GM18867 (cell line): Measurements from ENCODE around the gene RIT2.
A peak's percentile ranks its signal among the peaks of the same experiment; 100 is the strongest.

ENCODE experiments used
- ATAC-seq: cut with Tn5 transposase; IDR thresholded peaks from one replicate; pipeline ENCODE4 v1.9.1; 2021; ENCODE audit warnings: mild to moderate bottlenecking, moderate library complexity; ENCODE audit not compliant: unreplicated experiment

Gene RIT2

GRCh38 chr18:42937436-42937835 lies 178.0 kb downstream of the RIT2 start:
- ATAC-seq: no peak

GRCh38 chr18:42936289-42936688 lies 179.2 kb downstream of the RIT2 start:
- peak; percentile 98 for ATAC-seq

- no peak for ATAC-seq
These were observed 184.0 kb downstream of the RIT2 start for GRCh38 chr18:42931491-42931890.

- no peak for ATAC-seq
These were observed 185.6 kb downstream of the RIT2 start for GRCh38 chr18:42929857-42930256.

- no peak for ATAC-seq
These were observed 186.3 kb downstream of the RIT2 start for GRCh38 chr18:42929181-42929580.

- ATAC-seq: no peak
These were observed 190.4 kb downstream of the RIT2 start for GRCh38 chr18:42925036-42925435.

GRCh38 chr18:42922363-42922762 lies 193.1 kb downstream of the RIT2 start:
- no peak for ATAC-seq

- no peak for ATAC-seq
These were observed 194.2 kb downstream of the RIT2 start for GRCh38 chr18:42921226-42921737.

- no peak for ATAC-seq
These were observed 194.9 kb downstream of the RIT2 start for GRCh38 chr18:42920621-42921020.

- ATAC-seq: no peak
These were observed 200.2 kb downstream of the RIT2 start for GRCh38 chr18:42915299-42915698.

- no peak for ATAC-seq
These were observed 201.0 kb downstream of the RIT2 start for GRCh38 chr18:42914476-42914875.

GRCh38 chr18:42909095-42909494 lies 206.4 kb downstream of the RIT2 start:
- ATAC-seq: no peak

GRCh38 chr18:42906761-42907160 lies 208.7 kb downstream of the RIT2 start:
- no peak for ATAC-seq

- no peak for ATAC-seq
These were observed 214.3 kb downstream of the RIT2 start for GRCh38 chr18:42901161-42901560.

- ATAC-seq: no peak
These were observed 221.5 kb downstream of the RIT2 start for GRCh38 chr18:42893977-42894376.

- no peak for ATAC-seq
These were observed 223.3 kb downstream of the RIT2 start for GRCh38 chr18:42892181-42892580.

GRCh38 chr18:42891705-42892104 lies 223.8 kb downstream of the RIT2 start:
- no peak for ATAC-seq

GRCh38 chr18:42883169-42883568 lies 232.3 kb downstream of the RIT2 start:
- ATAC-seq: no peak

GRCh38 chr18:42882122-42882521 lies 233.4 kb downstream of the RIT2 start:
- no peak for ATAC-seq

GRCh38 chr18:42872838-42873237 lies 242.6 kb downstream of the RIT2 start:
- ATAC-seq: no peak

GRCh38 chr18:42864876-42865275 lies 250.6 kb downstream of the RIT2 start:
- no peak for ATAC-seq

GRCh38 chr18:42861271-42861670 lies 254.2 kb downstream of the RIT2 start:
- ATAC-seq: no peak

- ATAC-seq: no peak
These were observed 254.9 kb downstream of the RIT2 start for GRCh38 chr18:42860548-42860947.

GRCh38 chr18:42860011-42860410 lies 255.5 kb downstream of the RIT2 start:
- ATAC-seq: no peak
